8988T (cell line): ENCODE data around the gene ITGA1.

Experiments used
- DNase-seq: peaks from one replicate; pipeline ENCODE4 v3.0.0; 2011

The ITGA1 gene

DNA sequence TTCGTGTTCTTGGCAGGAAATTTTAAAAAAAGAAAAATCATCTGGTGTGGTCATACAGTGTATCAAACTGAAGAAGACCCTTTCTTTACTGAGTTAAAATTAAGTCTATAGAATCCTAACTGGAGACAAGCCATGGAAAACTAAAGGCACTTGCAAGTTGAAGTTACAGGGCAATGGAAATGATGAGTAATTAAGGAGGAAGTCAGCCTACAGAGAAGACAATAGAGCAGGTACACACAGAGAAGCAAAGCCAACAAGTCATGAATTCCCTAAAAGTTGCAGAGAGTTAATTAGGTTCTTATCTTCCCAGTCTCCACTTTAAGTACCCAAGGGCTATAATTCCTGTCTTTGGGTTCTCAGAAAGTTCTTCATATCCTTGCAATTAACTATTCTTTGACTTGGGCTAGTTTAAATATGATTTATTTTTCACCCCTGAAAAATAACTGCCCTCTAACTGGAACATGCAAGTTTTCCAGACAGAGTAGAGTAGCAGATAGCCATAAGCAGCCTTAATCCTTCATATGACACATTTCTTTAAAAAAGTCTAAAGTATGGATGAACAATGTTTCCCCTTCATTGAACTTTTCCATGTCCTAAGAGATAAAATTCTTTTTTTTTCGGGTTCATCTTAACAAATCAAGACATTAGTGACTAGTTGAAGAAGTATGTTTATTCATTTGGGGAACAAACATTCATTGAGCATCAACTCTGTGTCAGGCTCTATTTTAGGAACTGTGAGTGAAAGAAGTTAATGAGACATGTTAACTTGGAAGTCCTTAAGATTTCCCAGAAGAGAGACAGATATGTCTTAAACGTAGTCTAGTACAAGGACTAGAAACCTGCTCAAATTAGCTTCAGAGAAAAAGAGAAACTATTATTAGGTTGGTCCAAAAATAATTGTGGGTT is 196.3 kb downstream of the ITGA1 start:
- DNase-seq = no peak

- DNase-seq = no peak
Measured at GRCh38 chr5:52985306-52985705, 197.6 kb downstream of the ITGA1 start.

DNA sequence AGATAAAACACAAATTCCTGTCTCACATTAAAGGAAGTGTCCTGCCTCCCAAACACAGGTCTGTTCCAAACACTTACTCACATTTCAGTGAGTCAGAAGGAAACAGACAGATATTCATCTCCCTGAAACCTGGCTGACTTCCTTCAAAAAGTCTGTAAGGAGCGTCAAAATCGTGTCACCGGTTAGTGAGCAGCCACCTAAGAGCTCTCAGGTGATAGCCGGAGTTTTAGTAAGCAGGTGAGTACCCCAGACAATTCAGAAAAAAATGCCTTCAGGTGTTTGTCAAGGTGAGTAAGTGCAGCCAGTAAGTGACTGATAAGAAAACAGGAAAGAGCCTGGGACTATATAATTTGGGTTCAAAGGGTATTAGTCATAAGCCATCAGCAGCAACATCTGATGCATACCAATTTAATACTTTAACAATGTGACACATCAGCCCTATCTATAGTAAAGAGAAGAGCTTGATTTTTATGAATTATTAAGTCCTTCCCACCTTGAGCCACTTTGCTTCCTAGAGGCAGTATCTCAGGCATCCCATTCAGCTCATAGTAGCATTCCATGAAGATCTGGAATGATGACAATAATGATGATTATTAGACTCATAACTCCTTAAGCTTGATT is 200.1 kb downstream of the ITGA1 start:
- DNase-seq = peak; percentile 26

- no peak for DNase-seq
Measured at GRCh38 chr5:52988335-52989024, 200.8 kb downstream of the ITGA1 start.

DNA sequence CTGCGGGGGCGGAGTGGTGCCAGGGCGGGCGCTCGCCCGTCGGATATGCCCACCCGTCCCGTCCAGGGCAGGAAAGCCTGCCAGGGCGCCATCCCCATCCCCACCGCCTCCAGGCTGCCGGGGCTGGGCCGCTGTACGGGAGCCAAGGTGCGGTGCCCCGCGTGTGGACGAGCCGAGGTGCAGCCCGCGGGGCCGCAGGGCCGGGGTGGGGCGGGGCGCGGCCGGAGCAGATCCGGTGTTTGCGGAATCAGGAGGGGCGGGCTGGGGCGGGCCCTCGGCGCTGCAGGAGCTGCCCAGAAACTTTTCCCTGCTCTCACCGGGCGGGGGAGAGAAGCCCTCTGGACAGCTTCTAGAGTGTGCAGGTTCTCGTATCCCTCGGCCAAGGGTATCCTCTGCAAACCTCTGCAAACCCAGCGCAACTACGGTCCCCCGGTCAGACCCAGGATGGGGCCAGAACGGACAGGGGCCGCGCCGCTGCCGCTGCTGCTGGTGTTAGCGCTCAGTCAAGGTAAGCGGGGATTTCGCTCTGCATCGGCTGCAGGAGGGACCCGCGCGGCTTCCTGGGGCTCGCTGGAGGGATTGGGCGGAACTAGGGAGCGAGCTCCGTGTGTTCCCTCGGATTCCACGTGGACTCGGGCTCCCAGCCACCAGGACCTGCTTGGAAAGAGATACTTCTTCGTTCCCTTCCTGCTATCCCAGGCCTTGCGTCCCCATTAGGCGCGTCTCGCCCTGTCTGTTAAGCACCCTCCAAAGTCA is 201.5 kb downstream of the ITGA1 start, which contains the start of gene ITGA2:
Gene ITGA2 (plus strand): TSS at position 328 of the 756 bp plus-strand sequence. CDS start 117 bp downstream, at position 445.
- DNase-seq = peak; percentile 49

GRCh38 chr5:52989781-52990527 is 202.2 kb downstream of the ITGA1 start:
- DNase-seq = peak; percentile 31

DNA sequence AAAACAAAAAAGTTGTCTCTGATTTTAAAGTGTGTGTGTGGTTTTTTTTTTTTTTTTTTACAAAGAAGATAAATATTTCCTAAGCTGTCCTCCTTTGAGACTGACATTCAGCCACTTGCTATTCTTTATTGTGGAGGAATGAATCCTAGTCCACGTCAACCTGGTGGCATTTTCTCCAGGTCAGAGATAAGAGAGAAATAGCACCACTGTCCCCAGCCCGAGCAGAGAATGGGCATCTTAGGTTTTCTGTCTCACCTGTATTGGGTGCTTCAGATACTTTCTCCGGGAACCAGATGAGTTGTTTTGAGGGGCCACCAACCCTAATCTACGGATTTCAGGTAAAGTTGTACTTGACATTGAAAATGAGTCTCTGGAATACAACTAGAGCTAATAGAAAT is 202.8 kb downstream of the ITGA1 start:
- DNase-seq = no peak

DNA sequence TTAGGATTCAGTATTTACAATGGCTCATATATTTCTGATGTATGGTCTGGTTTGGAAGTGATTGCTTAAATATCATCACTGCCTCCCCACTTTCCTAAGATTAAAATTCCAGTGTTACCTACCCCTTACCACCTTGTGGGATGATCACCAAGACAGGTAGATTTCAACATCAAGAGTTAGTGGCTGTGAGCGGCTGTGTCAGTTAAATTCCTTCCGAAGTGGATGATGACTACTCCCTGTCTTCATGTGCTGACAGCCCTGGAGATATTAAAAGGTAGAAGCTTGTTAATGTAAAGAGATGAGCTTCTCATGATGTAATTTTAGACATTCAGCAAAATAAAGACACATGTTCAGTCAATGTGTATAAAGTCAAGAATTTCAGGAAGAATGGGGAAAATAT is 205.7 kb downstream of the ITGA1 start:
- no peak for DNase-seq

DNA sequence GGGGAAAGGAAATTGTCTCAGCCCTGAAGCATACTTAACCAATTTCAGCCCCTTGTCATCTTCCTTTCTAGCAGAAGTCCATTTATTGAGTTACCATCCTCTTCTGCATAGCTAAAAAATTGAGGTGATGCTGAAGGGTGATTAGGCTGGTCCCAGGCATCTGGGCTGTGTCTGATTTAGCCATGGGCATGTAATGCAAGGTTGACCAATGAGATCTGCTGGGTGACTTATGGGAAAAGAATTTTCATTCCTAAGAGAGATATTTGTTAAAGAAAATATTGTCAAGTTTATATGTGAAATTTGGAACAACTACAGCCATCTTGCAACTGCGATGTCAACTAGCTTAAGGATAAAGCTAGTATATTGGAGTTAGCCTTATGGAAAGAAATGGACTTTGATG is 206.6 kb downstream of the ITGA1 start:
- DNase-seq = no peak

DNA sequence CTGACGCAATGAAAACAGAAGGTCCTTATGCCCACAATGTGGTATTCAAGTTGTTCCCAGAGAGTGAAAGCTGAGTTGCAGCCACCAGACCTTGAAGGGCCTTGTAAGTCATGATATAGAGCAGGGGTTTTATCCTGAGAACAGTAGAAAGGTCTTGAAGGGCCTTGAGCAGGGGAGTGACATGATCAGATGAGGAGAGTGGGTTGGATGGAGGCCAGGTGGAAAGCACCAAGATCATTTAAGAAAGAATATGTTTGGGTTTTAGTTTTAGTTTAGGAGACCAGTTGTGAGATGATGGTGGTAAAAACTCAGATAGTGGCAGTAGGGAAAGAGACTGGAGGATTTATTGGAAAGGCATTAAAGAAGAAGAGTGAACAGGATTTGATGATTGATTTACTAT is 207.4 kb downstream of the ITGA1 start:
- DNase-seq = no peak

DNA sequence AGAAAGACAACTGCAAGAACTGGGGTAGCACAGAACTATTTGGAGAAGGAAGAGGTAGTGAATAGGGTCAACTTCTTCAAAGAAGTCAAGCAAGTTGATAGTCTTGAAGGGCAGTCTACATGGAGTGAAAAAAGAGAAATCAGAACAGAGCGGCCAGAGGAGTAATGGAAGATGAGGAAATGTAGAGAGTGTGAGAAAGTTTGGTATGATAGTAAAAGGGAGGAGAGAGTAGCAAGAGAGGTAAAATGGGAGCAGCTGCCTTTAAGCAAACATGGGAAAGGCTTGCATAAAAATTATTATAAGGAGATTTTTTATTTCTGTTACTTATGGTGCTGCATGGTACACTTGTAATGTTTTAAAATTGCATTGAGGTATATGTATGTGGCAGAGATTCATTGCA is 208.2 kb downstream of the ITGA1 start:
- no peak for DNase-seq

DNA sequence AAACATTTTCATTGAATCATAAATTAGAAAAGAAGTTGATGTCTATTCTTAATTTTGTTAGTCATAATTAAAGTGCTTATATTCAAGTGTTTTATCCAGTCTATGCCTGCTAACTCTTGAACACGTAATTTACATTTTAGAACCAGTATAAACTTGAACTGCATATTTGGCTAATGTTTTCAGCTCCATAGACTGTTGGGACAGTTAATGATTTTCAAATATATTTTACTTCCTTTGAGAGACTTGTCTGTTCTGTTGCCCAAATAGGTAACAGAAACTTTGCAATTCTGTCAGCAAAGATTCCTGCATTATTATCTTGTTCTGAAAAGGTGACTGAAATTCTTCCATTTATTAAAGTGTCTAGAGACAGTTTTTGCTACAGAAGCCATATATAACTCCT is 209.3 kb downstream of the ITGA1 start:
- no peak for DNase-seq

DNA sequence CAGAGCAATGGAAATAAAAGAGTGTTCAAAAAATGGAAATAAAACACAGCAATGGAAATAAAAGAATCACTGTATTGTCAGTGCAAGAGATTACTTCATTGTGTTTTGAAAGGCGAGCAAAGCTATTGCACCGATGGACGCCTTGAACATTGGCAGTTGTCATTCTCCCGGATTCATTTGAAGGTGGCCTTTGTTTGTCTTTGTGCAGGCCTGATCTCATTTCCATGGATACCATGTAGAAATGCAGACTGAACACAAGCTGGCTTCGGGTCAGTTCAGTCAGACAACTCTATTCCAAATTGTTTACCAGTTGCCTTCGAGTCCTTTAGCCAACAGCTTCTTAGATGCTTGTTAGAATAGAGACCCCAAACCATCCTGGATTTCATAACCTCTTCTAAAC is 209.7 kb downstream of the ITGA1 start:
- DNase-seq = no peak

- DNase-seq = no peak
Measured at GRCh38 chr5:52998552-52999313, 211.0 kb downstream of the ITGA1 start.

GRCh38 chr5:52999344-52999949 is 211.7 kb downstream of the ITGA1 start:
- no peak for DNase-seq

DNA sequence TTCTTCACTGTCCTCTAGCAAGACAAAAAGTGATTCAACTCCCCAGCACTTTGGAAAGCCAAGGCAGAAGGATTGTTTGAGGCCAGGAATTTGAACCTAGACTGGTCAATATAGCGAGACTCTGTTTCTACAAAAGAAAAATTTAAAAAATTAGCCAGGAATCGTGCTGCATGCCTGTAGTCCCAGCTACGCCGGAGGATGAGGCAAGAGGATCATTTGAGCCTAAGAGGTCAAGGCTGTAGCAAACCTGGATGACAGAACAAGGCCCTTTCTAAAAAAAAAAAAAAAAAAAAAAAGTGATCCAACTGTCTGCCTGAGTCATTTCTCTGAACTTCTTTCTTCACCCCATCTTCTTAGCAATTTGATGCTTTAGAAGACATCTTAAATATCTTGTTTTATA is 213.8 kb downstream of the ITGA1 start:
- DNase-seq = no peak

GRCh38 chr5:53002491-53002890 is 214.8 kb downstream of the ITGA1 start:
- no peak for DNase-seq

DNA sequence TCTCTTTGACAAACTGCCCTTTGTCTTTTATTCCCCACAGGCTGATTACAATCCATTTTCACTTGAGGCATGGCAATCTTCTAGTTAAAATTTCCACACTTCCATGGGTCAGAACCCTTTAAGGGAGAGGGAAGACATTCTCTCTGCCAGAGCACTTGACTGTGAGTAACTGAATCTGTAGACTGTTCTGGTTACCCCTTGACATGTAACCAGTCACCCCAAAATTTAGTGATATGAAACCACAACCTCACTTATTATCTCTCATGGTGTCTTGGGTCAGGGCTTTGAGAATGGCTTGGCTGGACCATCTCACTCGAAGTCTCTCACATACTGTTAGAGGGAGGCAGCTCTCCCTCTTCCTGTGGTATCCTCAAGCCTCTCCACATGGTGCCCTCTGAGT is 215.4 kb downstream of the ITGA1 start:
- no peak for DNase-seq

- no peak for DNase-seq
Measured at GRCh38 chr5:53006911-53007890, 219.5 kb downstream of the ITGA1 start.

DNA sequence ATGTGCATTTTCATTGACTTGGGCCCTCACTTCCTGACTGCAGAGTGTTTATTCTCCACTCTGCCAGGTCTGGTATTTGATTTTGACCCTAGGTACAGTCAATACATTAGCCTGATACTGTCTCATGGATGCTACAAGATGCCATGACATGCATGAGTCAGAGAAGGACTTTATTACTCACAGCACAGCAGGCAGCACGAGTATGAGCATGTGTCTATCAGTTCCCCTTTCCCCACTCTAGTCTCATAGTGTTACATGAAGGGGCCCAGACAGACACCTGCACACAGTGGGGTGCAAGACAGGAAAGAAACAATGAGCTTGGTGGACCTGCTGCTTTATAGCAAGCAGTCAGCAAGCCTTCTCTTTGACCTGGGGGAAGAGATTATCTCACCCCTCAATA is 221.0 kb downstream of the ITGA1 start:
- no peak for DNase-seq
